HG03039 (cell line): ENCODE measurements around the gene ACSL1.

Experiments
- ATAC-seq: cut with Tn5 transposase; IDR thresholded peaks from one replicate; pipeline ENCODE4 v1.9.1; 2021; ENCODE audit warnings: mild to moderate bottlenecking, moderate library complexity; ENCODE audit not compliant: unreplicated experiment

The ACSL1 gene

DNA sequence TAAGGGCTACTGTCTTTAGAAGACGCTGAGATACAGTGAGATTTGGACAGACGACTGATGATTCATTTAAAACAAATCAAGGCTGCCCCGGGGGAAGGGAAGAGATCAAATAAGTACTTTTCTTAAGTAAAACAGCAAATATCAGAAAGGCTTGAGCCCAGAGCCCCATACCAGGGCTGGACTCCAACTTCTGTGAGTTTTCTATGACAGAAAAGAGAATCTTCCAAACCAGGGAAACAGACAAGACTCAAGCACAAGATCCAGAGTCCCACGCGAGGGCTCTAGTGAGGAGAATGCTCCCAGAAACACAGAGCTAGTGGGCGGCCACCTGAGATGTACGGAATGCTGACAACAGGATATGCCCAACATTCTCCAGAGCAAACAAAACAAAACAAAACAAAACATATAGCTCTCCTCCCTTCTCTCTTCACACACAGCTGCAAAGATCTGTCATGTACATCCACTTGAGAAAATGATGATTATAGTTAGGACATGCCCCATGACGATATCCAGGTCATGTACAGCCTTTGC, 13.1 kb downstream of the ACSL1 start:
- no peak for ATAC-seq

GRCh38 chr4:184812199-184812542, 13.6 kb downstream of the ACSL1 start:
- ATAC-seq, result no peak

GRCh38 chr4:184811526-184812198, 14.1 kb downstream of the ACSL1 start:
- ATAC-seq, result no peak

- no peak for ATAC-seq
Measured at GRCh38 chr4:184810720-184811119, 15.0 kb downstream of the ACSL1 start.

GRCh38 chr4:184808713-184809050, 17.1 kb downstream of the ACSL1 start:
- ATAC-seq, result no peak

GRCh38 chr4:184807797-184808712, 17.7 kb downstream of the ACSL1 start:
- no peak for ATAC-seq

GRCh38 chr4:184807256-184807655, 18.5 kb downstream of the ACSL1 start:
- no peak for ATAC-seq

- ATAC-seq, result no peak
Measured at GRCh38 chr4:184806711-184807110, 19.1 kb downstream of the ACSL1 start.

- no peak for ATAC-seq
Measured at GRCh38 chr4:184806229-184806550, 19.6 kb downstream of the ACSL1 start.

DNA sequence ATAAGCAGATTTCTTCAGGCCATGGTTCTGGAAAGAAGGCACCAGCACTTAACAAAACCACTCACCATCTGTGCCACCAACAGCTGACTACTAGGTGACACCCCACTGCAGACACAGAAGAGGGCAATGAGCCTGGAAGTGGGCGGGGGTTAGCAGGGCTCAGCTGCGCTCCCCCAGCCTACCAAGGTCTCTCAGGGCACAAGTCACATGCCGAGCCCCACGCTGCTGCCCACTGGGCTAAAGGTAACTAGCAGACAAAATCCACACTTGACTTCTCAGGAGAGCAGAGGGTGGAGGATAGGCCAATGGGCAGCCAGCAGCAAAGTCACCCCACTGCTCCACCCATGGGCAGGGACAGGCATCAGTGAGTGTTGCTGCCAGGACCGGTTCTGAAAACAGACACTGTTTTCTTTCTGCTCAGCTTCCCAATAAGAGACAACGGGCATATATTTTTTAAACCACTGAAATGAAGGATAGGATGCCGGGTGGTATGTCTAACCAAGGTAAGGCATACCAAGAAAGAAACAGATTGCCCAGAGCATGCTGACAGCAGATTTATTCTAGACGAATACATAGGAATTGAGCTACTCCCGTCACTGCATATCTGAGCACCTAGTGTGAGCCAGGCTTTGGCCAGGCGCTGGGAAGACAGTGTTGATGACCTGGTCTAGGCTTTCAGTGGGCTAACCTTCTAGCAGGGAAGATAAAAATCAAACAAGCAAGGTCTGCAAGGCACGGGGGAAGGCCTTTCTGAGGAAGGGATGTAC, 20.1 kb downstream of the ACSL1 start:
- ATAC-seq, result no peak

- no peak for ATAC-seq
Measured at GRCh38 chr4:184804621-184805020, 21.1 kb downstream of the ACSL1 start.

DNA sequence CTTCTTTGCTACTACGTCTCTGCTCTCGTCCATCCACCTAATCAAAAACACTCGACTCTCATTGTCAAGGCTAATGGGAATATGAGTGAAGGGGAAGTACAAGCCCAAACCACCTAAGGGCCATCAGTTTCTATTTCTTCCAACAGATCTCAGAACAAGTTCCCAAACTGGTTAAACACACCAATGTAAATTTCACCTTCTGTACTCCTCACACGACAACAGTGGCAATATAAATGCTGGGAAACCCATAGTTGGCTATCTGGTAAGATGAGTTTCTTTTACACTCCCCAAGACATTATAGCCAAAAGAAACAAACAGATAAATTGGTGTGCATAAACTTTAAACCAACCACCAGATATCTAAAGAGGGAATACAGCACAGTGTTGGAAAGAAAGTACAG, 21.9 kb downstream of the ACSL1 start:
- no peak for ATAC-seq

DNA sequence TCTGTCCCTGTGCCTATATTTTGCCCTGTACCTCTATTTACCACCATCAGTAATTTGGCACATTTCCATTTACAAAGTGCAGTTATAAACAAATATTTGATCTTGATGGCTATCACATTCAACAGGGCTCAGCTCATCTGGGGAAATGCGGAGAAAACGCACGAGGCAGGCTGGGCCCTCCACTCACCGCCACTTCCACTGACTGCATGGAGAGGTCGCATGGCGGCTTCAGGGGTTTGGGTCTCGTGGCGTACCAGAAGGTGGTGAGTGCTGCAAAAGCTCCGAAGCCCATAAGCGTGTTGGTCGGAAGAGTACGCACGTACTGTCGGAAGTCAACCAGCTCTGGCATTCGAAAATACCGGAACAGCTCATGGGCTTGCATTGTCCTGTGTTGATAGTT, 22.6 kb downstream of the ACSL1 start:
- ATAC-seq, result no peak

DNA sequence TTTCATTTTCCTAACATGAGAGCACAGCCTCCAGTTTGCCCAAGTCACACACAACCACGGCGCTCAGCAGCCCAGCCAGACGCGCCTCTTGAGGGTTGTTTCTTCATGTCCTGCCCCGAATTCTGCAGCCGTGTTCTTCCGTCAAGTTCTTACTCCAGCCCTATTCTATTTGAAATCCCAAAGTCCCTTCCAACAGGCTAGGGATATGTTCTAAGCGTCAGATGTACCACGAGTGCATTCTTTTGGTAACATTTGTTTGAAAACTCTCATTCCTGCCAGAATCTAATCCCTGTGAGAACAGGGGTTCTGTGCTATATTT, 23.1 kb downstream of the ACSL1 start:
- no peak for ATAC-seq

DNA sequence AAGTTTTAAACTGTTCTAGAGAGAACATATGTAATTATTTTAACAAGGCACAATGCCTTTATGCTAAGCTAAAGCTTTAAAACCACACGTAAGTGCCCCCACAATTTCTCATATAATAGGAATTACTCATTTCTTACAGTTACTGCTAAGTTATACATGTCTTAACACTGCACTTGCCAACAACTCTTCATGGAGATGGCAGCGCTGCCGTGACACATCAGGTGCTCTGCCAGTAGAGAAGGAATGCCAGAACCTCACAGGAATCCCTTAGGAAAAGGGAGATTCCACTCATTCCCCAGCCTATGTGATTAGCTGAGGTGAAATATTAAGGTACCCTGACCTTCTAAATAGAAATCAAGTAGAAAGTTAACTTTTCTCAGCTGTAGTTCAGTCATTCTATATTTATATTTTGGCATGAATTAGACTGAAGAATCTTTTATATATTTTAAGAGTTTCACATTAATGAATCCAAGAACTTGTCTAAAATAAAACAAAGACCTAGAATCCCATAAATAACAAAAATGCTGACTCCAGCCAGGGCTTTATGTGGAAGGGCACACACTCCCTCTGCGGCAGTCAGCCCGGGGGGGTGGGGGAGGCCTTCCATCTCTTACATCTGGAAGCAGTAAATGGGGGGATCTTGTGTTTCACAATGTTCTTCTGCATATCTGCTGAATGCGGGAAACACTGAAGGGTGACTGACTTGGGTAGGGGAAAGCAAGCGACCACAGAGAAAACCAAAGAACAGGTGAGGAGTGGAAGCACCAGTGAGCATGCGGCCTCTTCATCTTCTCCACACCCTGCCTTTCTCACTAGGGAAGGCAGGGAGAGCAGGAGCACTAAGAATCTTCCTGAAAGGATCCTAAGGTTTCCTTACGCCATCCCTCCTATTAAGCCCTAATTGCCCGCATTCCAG, 23.7 kb downstream of the ACSL1 start:
- no peak for ATAC-seq

DNA sequence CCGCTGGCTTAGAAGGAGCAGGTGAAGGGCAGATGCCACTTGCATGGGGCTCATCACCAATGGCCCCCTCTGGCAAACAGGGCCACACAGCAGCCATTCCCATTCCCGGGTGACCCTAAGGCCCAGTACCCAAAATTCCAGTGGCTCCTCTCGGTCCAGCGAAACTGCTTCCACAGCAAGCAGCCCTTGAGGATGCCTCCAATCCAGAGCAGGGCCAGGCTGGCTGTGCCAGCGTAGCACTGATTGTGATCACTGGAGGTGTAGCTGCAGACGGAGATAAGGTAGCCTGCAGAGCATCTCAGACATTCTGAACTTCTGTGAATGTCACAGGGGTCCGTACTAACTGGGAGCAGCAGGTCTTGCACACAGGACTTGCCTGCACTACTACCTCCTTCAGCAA, 27.3 kb downstream of the ACSL1 start:
- ATAC-seq, result no peak

GRCh38 chr4:184796906-184797305, 28.9 kb downstream of the ACSL1 start:
- ATAC-seq, result no peak

- ATAC-seq, result no peak
Measured at GRCh38 chr4:184795214-184795844, 30.4 kb downstream of the ACSL1 start.

DNA sequence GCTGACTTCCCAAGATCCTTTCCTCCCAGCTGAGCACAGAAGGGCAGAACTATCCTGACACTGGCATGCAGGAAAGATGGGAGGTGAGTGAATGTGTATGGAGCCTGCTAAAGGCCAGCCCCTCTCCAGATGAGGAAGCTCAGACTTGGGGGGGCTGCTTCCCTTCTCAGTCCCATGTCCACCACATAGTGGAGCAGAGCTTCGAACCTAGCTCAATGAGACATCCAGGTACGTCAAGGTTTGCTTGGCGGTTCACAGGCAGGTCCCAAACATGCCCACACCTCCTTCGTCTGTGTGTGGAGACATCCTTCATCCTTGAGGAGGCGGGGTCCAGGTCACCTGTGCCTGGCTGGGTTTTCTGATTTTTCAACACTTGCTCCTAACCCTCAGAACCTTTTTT, 31.3 kb downstream of the ACSL1 start:
- ATAC-seq, result no peak

DNA sequence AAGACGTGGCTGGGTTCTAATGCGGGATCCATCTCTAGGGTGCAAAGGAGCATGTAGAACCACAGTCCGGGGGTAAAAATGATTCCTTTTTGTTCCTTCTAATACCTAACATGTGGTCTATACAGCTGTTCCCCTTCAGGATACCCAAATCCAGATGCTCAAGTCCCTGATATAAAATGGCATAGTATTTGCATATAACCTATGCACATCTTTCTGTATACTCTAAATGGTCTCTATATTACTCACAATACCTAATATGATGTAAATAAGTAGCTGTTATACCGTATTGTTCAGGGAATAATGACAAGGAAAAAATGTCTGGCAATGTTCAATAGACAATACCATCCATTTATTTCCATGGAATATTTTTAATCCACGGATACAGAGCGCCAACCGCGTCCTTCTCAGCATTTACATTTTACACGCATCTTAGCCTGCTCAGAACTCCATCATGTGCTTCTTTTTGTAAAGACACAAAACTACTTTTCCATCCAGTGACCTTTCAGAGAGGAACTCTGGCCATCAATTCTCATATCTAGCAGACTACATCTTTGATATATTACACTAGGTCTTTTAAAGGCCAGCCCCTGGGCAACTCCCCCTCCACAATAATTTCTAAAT, 31.9 kb downstream of the ACSL1 start:
- no peak for ATAC-seq
